C4-2B (cell line): Measurements from ENCODE around the gene ADCYAP1.
A peak's percentile ranks its signal among the peaks of the same experiment; 100 is the strongest.

Experiments
- H3K27ac ChIP-seq: fragments of 450-650 bp; 2 replicates; pipeline ENCODE4 v1.5.1; 2017
- CTCF ChIP-seq: fragments of 450-650 bp; conservative IDR thresholded peaks from 2 replicates; pipeline ENCODE4 v1.5.1; 2017; ENCODE audit warnings: mild to moderate bottlenecking
- ZFX ChIP-seq: fragments of 450-650 bp; IDR thresholded peaks from 2 replicates; pipeline ENCODE4 v1.6.1; 2017

Gene ADCYAP1

GRCh38 chr18:887716-888115, 17.0 kb upstream of the ADCYAP1 start:
- TF ChIP-seq ZFX (no peak), CTCF (no peak)
- no peak overlapping the region for H3K27ac ChIP-seq

DNA sequence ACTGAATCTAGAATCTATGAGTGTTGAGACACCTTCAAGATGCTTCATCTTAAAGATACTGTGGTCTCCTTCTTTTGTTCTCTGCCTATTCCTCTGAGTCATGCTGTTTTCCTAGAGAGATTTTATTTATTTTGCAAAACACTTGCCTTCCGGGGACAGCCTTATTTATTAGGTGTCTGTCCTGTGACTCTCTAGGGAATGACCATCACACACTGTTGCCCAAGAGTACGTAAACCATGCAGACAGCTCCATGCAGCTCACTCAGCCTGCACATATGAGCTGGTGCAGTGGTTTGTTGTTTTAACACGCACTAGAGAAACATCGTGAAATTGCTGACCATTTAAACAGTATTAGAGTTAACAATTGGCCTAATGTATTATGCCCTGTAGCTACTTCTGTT, 12.4 kb upstream of the ADCYAP1 start:
- H3K27ac ChIP-seq: no peak overlapping the region
- TF ChIP-seq CTCF (no peak), ZFX (no peak)

GRCh38 chr18:896315-896714, 8.4 kb upstream of the ADCYAP1 start:
- TF ChIP-seq ZFX (no peak), CTCF (no peak)
- no peak overlapping the region for H3K27ac ChIP-seq

GRCh38 chr18:901761-902160, 2.9 kb upstream of the ADCYAP1 start:
- TF ChIP-seq ZFX (no peak), CTCF (no peak)
- H3K27ac ChIP-seq: no peak overlapping the region

DNA sequence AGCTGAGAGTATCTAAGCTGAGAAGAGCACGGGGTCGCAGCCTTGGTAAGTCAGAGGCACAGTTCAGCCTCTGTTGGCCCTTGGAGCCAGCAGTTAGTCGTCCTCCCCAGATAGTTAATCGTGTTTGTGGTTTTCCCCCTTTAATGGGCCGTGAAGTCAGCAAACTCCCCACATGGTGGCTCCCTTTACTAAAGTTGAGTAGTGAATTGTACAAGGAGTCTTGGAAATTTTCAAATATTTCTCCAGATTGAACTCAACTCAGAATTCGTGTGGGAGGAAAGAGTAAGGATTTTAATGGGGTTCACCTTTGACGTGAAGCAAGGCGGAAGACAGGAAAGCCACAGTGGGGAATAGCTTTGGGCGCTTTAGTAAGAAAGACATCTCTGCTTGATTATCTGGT, 2.4 kb upstream of the ADCYAP1 start:
- no peak overlapping the region for H3K27ac ChIP-seq
- no peak for TF ChIP-seq ZFX
- TF ChIP-seq CTCF: peak; percentile 10

- TF ChIP-seq CTCF (no peak), ZFX (no peak)
- H3K27ac ChIP-seq: no peak overlapping the region
Measured at GRCh38 chr18:903701-904100, 970 bp upstream of the ADCYAP1 start.

DNA sequence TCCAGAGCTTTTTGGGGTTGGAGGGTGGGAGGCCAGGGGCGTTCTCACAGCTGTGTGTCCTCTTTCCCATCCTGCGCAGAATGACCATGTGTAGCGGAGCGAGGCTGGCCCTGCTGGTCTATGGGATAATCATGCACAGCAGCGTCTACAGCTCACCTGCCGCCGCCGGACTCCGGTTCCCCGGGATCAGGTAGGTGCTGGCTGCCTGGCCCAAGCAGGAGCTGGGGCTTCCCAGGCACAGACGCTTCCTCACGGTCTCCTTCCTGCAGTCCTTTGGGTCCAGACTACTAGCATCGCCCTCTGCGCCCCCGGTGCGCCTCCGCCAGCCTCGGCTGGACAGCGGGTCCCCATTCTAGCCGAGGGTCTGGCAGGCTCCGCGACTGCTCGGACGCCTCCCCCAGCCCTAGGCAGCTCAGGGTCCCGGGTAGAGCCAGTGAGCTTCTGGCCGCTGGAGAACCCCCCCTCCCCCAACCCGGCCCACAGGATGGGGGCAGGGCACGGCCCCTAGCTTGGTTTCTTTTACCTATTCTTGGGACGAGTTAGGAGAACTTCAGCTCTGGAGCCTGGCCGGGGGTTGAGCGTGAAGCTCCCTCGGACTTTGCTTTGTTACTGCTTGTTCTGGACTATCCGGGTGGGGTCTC, 756 bp downstream of the ADCYAP1 start:
- no peak overlapping the region for H3K27ac ChIP-seq
- no peak for TF ChIP-seq ZFX
- TF ChIP-seq CTCF: no peak
